NB4 (cell line): ENCODE data around the gene YPEL3.

Experiments
- CTCF ChIP-seq: IDR thresholded peaks from one replicate; pipeline ENCODE4 v1.5.1; 2012; ENCODE audit warnings: low read depth, low read length
- MAX ChIP-seq: IDR thresholded peaks from 2 replicates; pipeline ENCODE4 v1.6.1; 2011; ENCODE audit warnings: low read depth, low read length

- TF ChIP-seq CTCF: no peak
- TF ChIP-seq MAX: no peak
Measured at GRCh38 chr16:30141750-30142149, 45.7 kb upstream of the YPEL3 start.
